Ishikawa (cell line): ENCODE data around the gene L2HGDH.

Experiments used
- CEBPB ChIP-seq: IDR thresholded peaks from 2 replicates; pipeline ENCODE4 v1.6.1; 2012
- CREB1 ChIP-seq: IDR thresholded peaks from 2 replicates; pipeline ENCODE4 v1.6.1; 2012; ENCODE audit warnings: low read depth
- EGR1 ChIP-seq: IDR thresholded peaks from 2 replicates; pipeline ENCODE4 v1.6.1; 2012
- EP300 ChIP-seq: IDR thresholded peaks from 2 replicates; pipeline ENCODE4 v1.6.1; 2012; ENCODE audit warnings: borderline replicate concordance
- FOXM1 ChIP-seq: IDR thresholded peaks from 2 replicates; pipeline ENCODE4 v1.6.1; 2012; ENCODE audit warnings: low read depth, borderline replicate concordance
- MAX ChIP-seq: IDR thresholded peaks from 2 replicates; pipeline ENCODE4 v1.6.1; 2012
- NFIC ChIP-seq: IDR thresholded peaks from 2 replicates; pipeline ENCODE4 v1.6.1; 2012
- RAD21 ChIP-seq: IDR thresholded peaks from 2 replicates; pipeline ENCODE4 v1.6.1; 2012; ENCODE audit warnings: low read depth
- REST ChIP-seq: IDR thresholded peaks from 2 replicates; pipeline ENCODE4 v1.6.1; 2012; ENCODE audit warnings: low read depth, mild to moderate bottlenecking
- TAF1 ChIP-seq: IDR thresholded peaks from 2 replicates; pipeline ENCODE4 v1.6.1; 2012; ENCODE audit warnings: low read depth, mild to moderate bottlenecking
- TCF12 ChIP-seq: IDR thresholded peaks from 2 replicates; pipeline ENCODE4 v1.6.1; 2012; ENCODE audit warnings: low read depth
- TEAD4 ChIP-seq: IDR thresholded peaks from 2 replicates; pipeline ENCODE4 v1.6.1; 2012
- USF1 ChIP-seq: IDR thresholded peaks from 2 replicates; pipeline ENCODE4 v1.6.1; 2012
- YY1 ChIP-seq: IDR thresholded peaks from 2 replicates; pipeline ENCODE4 v1.6.1; 2012; ENCODE audit warnings: low read depth
- ZBTB7A ChIP-seq: IDR thresholded peaks from 2 replicates; pipeline ENCODE4 v1.6.1; 2012; ENCODE audit warnings: low read depth

Gene L2HGDH

GRCh38 chr14:50334211-50334610 is 22.2 kb upstream of the L2HGDH start:
- TF ChIP-seq FOXM1 = no peak
- TF ChIP-seq CEBPB = no peak
- no peak for TF ChIP-seq TCF12
- no peak for TF ChIP-seq EGR1
- TF ChIP-seq YY1 = no peak
- no peak for TF ChIP-seq TAF1
- no peak for TF ChIP-seq TEAD4

- TF ChIP-seq TEAD4 (no peak), TCF12 (no peak), YY1 (no peak), USF1 (no peak), FOXM1 (no peak), ZBTB7A (no peak), TAF1 (no peak), CREB1 (no peak), REST (no peak), EP300 (no peak), CEBPB (no peak), RAD21 (no peak), NFIC (no peak), MAX (no peak), EGR1 (no peak)
These were observed 21.0 kb upstream of the L2HGDH start for GRCh38 chr14:50333014-50333509.

- TF ChIP-seq USF1 = no peak
- TF ChIP-seq ZBTB7A = no peak
- no peak for TF ChIP-seq TCF12
These were observed 19.6 kb upstream of the L2HGDH start for GRCh38 chr14:50331596-50331995.

- peak; percentile 80 for TF ChIP-seq USF1
- TF ChIP-seq CREB1 = no peak
- TF ChIP-seq RAD21 = peak; percentile 77
- no peak for TF ChIP-seq REST
- TF ChIP-seq MAX = 0 out of 2 replicates have a peak, but pooled peaks have one; percentile 16
These were observed 9.1 kb upstream of the L2HGDH start for GRCh38 chr14:50321009-50321660.

- TF ChIP-seq TEAD4 = no peak
- no peak for TF ChIP-seq YY1
- TF ChIP-seq USF1 = no peak
These were observed 8.3 kb upstream of the L2HGDH start for GRCh38 chr14:50320283-50320682.

GRCh38 chr14:50319721-50320120 is 7.7 kb upstream of the L2HGDH start:
- TF ChIP-seq EP300 (no peak), EGR1 (no peak), REST (no peak), TCF12 (no peak), YY1 (no peak), CREB1 (no peak), NFIC (no peak), TAF1 (no peak), FOXM1 (no peak), USF1 (no peak), ZBTB7A (no peak), RAD21 (no peak)
